ENCODE results near the gene SLC16A7. TPM values are rescaled to one million over a fixed set of nuclear protein-coding genes. Genes with fewer than 3 reads are reported as not detected.

SLC16A7 gene
- total and polyA plus RNA-seq, 10 donors: 3.2 to 98.8 (median 60.9) TPM

GRCh38 chr12:59632408-59632807, 36.6 kb downstream of the SLC16A7 start:
- H3K9me3 ChIP-seq: no peaks in the 10 kb centered on the region
- 54 to 89% (median 77%) methylated on average over 1 of the region's 1 CpG for WGBS, 5 donors
- no peak for DNase-seq
- H3K27me3 ChIP-seq (replicated peaks in 1 of 7): no peaks in the 10 kb centered on the region
- intact Hi-C loops (cut with DNase I; ENCODE audit: low total_unique reads): no loop called here
- H3K27ac ChIP-seq: no peak overlapping the region
- H3K4me3 ChIP-seq: no peak overlapping the region
- H3K36me3 ChIP-seq: peaks cover 0 to 5% (median 0%) of the 10 kb centered on the region in 6 donors
- H3K4me1 ChIP-seq: peaks cover 0 to 14% (median 0%) of the 10 kb centered on the region in 6 donors
- TF ChIP-seq, protein P1, sequence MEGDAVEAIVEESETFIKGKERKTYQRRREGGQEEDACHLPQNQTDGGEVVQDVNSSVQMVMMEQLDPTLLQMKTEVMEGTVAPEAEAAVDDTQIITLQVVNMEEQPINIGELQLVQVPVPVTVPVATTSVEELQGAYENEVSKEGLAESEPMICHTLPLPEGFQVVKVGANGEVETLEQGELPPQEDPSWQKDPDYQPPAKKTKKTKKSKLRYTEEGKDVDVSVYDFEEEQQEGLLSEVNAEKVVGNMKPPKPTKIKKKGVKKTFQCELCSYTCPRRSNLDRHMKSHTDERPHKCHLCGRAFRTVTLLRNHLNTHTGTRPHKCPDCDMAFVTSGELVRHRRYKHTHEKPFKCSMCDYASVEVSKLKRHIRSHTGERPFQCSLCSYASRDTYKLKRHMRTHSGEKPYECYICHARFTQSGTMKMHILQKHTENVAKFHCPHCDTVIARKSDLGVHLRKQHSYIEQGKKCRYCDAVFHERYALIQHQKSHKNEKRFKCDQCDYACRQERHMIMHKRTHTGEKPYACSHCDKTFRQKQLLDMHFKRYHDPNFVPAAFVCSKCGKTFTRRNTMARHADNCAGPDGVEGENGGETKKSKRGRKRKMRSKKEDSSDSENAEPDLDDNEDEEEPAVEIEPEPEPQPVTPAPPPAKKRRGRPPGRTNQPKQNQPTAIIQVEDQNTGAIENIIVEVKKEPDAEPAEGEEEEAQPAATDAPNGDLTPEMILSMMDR (IDR thresholded peaks at IDR 0.05 in 8 of 11, conservative IDR thresholded peaks at IDR 0.05 in 3 of 11): no peak
- TF ChIP-seq POLR2AphosphoS5 (IDR thresholded peaks at IDR 0.05) (no peak), POLR2A (IDR thresholded peaks at IDR 0.05) (no peak)

DNA sequence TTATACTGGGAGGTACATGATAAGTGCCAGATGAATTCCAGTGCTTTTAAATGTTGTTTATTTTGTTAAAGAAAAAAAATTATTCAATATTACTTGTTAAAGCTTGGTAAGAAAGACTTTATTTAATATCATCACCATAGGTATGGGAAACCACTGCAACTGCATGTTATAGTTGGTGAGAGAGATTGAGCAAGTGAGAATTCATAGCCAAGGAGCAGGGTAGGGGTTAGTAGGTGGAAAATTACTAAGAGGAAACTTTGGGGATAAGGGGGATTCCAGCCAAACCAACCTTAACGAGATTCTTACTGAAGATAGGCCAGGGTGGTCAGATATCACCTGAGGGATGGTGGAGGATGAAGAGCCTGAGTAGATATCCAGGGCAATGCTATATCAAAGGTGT, 38.4 kb downstream of the SLC16A7 start:
- Histone ChIP-seq H3K9me3 (no peaks in the 10 kb centered on the region), H3K36me3 (peaks cover 0 to 5% (median 0%) of the 10 kb centered on the region in 6 donors), H3K4me3 (no peak overlapping the region), H3K4me1 (peaks cover 0 to 21% (median 0%) of the 10 kb centered on the region in 6 donors), H3K27me3 (replicated peaks in 1 of 7) (no peaks in the 10 kb centered on the region), H3K27ac (no peak overlapping the region)
- DNase-seq: no peak
- intact Hi-C loops (cut with DNase I; ENCODE audit: low total_unique reads): no loop called here
- 67 to 88% (median 80%) methylated on average over 1 of the region's 1 CpG for WGBS, 5 donors
- TF ChIP-seq POLR2A (IDR thresholded peaks at IDR 0.05): no peak
- TF ChIP-seq, protein P1 (IDR thresholded peaks at IDR 0.05 in 8 of 11, conservative IDR thresholded peaks at IDR 0.05 in 3 of 11): no peak
- TF ChIP-seq POLR2AphosphoS5 (IDR thresholded peaks at IDR 0.05): no peak

GRCh38 chr12:59636945-59637691, 41.3 kb downstream of the SLC16A7 start:
- 69 to 84% (median 79%) methylated on average over 5 of the region's 5 CpGs for WGBS, 5 donors
- Histone ChIP-seq H3K4me1 (peaks cover 0 to 21% (median 0%) of the 10 kb centered on the region in 6 donors), H3K36me3 (no peaks in the 10 kb centered on the region), H3K4me3 (no peak overlapping the region), H3K27me3 (replicated peaks in 1 of 7) (no peaks in the 10 kb centered on the region), H3K9me3 (no peaks in the 10 kb centered on the region), H3K27ac (no peak overlapping the region)
- DNase-seq: no peak
- TF ChIP-seq, protein P1 (IDR thresholded peaks at IDR 0.05 in 8 of 11, conservative IDR thresholded peaks at IDR 0.05 in 3 of 11): no peak
- TF ChIP-seq POLR2AphosphoS5 (IDR thresholded peaks at IDR 0.05): no peak
- no peak for TF ChIP-seq POLR2A (IDR thresholded peaks at IDR 0.05)
- intact Hi-C loops (cut with DNase I; ENCODE audit: low total_unique reads): no loop called here

GRCh38 chr12:59637692-59638070, 41.9 kb downstream of the SLC16A7 start:
- intact Hi-C loops (cut with DNase I; ENCODE audit: low total_unique reads): no loop called here
- DNase-seq: no peak

More at GRCh38 chr12:59637692-59638070, 41.9 kb downstream of the SLC16A7 start:
- Histone ChIP-seq H3K27me3 (replicated peaks in 1 of 7) (no peaks in the 10 kb centered on the region), H3K27ac (no peak overlapping the region), H3K36me3 (peaks cover 0 to 4% (median 0%) of the 10 kb centered on the region in 6 donors), H3K4me1 (peaks cover 0 to 21% (median 0%) of the 10 kb centered on the region in 6 donors), H3K9me3 (no peaks in the 10 kb centered on the region), H3K4me3 (no peak overlapping the region)
- TF ChIP-seq, protein P1 (IDR thresholded peaks at IDR 0.05 in 8 of 11, conservative IDR thresholded peaks at IDR 0.05 in 3 of 11): no peak
- TF ChIP-seq POLR2A (IDR thresholded peaks at IDR 0.05) (no peak), POLR2AphosphoS5 (IDR thresholded peaks at IDR 0.05) (no peak)
